ENCODE results near the gene NPR3. TPM values are rescaled to one million over a fixed set of nuclear protein-coding genes. Genes with fewer than 3 reads are reported as not detected.

Gene NPR3
- total RNA-seq, 1 experiment from 2014 or later, result 2.2 TPM

DNA sequence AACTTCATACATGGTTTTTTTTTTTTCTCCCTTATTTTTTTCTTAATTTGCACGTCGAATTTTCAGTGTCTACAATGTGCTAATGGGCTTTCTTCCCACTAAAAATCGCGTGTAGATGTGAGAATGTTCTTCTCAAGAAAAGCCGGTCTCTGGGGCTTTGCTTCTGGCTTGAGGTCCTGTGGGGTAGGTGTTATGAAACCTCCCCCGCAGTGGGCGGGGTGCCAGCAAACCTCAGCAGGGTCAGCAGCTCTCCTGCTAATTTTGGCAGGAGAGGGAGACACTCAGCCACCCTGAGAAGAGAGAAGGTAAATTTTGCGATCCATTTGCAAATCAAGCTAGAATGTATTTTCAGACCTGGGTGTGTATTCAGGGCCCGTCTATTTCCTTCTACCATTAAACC, 59.9 kb downstream of the NPR3 start:
- Histone ChIP-seq H3K27me3 (ENCODE audit: insufficient read depth, low read depth) (no peaks in the 10 kb centered on the region), H4K20me1 (ENCODE audit: insufficient read depth) (no peaks in the 10 kb centered on the region), H3K4me1 (replicated peaks; ENCODE audit: insufficient read depth) (peaks cover 18% of the 10 kb centered on the region), H3F3A (ENCODE audit: insufficient read depth, low read depth) (peaks cover 6% of the 10 kb centered on the region; the same call in 1 of the 2 replicates), H3K79me2 (ENCODE audit: low read depth) (no peaks in the 10 kb centered on the region), H2AFZ (no peak overlapping the region), H3K36me3 (ENCODE audit: low read depth) (no peaks in the 10 kb centered on the region), H3K9me2 (ENCODE audit: insufficient read depth) (no peaks in the 10 kb centered on the region), H3K9me3 (ENCODE audit: insufficient read depth, low read depth) (peaks cover 8% of the 10 kb centered on the region; the same call in 1 of the 2 replicates), H3K4me3 (no peak overlapping the region), H3K4me2 (no peak overlapping the region), H3K27ac (no peak overlapping the region)
- ChIA-PET POLR2A (ENCODE audit: unreplicated experiment) (no interaction called here), CTCF (no interaction called here)
- TF ChIP-seq CTCF (conservative IDR thresholded peaks at IDR 0.05) (no peak), EZH2 (IDR thresholded peaks at IDR 0.05; ENCODE audit: low read depth) (no peak)
- no TSS peak for BruUV-seq (replicated peaks)
- intact Hi-C loops (cut with micrococcal nuclease; ENCODE audit: unreplicated experiment), result no loop called here
- peak in 1 of 2 experiments; percentile 25 for DNase-seq

DNA sequence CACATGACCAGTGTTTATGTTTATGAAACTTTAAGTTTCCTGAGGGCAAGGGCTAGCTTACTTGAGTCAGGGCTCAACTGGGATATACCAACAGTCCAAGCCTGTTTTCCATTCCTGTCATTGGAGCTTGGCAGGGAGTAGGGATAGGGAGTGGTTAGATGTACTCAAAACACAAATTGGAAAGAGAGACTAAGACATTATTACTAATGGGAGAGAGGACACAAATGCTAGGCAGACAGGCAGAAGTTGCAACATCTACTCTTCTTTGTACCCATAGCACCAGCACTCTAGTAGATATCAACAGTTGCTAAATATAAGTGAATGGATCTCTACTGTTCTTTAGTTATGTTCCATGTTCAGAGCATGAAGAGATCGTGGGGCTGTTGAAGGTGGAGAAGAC, 62.8 kb downstream of the NPR3 start:
- Histone ChIP-seq H3K4me3 (no peak overlapping the region), H4K20me1 (ENCODE audit: insufficient read depth) (no peaks in the 10 kb centered on the region), H3K27ac (no peak overlapping the region), H3K9me2 (ENCODE audit: insufficient read depth) (no peaks in the 10 kb centered on the region), H3K36me3 (ENCODE audit: low read depth) (no peaks in the 10 kb centered on the region), H3K4me1 (replicated peaks; ENCODE audit: insufficient read depth) (peaks cover under 1% of the 10 kb centered on the region), H3K9me3 (ENCODE audit: insufficient read depth, low read depth) (peaks cover 16% of the 10 kb centered on the region; the same call in 1 of the 2 replicates), H2AFZ (no peak overlapping the region), H3K27me3 (ENCODE audit: insufficient read depth, low read depth) (0 out of 2 replicates have a peak, but pooled peaks cover 3% of the 10 kb centered on the region), H3K4me2 (no peak overlapping the region), H3K79me2 (ENCODE audit: low read depth) (no peaks in the 10 kb centered on the region), H3F3A (ENCODE audit: insufficient read depth, low read depth) (no peaks in the 10 kb centered on the region)
- DNase-seq, result peak in 1 of 2 experiments; percentile 30
- intact Hi-C loops (cut with micrococcal nuclease; ENCODE audit: unreplicated experiment), result no loop called here
- POLR2A ChIA-PET (ENCODE audit: unreplicated experiment), result no interaction called here
- CTCF ChIA-PET, result no interaction called here
- TF ChIP-seq EZH2 (IDR thresholded peaks at IDR 0.05; ENCODE audit: low read depth), result no peak
- no peak for TF ChIP-seq CTCF (conservative IDR thresholded peaks at IDR 0.05)
- BruUV-seq (replicated peaks), result no TSS peak

GRCh38 chr5:32776200-32776599, 65.1 kb downstream of the NPR3 start:
- no peak for TF ChIP-seq CTCF (conservative IDR thresholded peaks at IDR 0.05)
- no peaks in the 10 kb centered on the region for H3K36me3 ChIP-seq (ENCODE audit: low read depth)
- no peak overlapping the region for H2AFZ ChIP-seq
- ChIA-PET CTCF (no interaction called here), POLR2A (ENCODE audit: unreplicated experiment) (interaction anchor here (0.7 kb wide), 1 partner anchor 1064 kb away, joined by 6 read pairs; no protein-coding TSS in a partner anchor)
- 0 out of 2 replicates have a peak, but pooled peaks cover 3% of the 10 kb centered on the region for H3K27me3 ChIP-seq (ENCODE audit: insufficient read depth, low read depth)
- no peaks in the 10 kb centered on the region for H4K20me1 ChIP-seq (ENCODE audit: insufficient read depth)
- H3K27ac ChIP-seq, result no peak overlapping the region
- no peaks in the 10 kb centered on the region for H3K4me1 ChIP-seq (replicated peaks; ENCODE audit: insufficient read depth)
- no peak overlapping the region for H3K4me3 ChIP-seq
- peaks cover 16% of the 10 kb centered on the region; the same call in 1 of the 2 replicates for H3K9me3 ChIP-seq (ENCODE audit: insufficient read depth, low read depth)
- H3K9me2 ChIP-seq (ENCODE audit: insufficient read depth), result no peaks in the 10 kb centered on the region
- H3K79me2 ChIP-seq (ENCODE audit: low read depth), result no peaks in the 10 kb centered on the region
- DNase-seq, result peak in 1 of 2 experiments; percentile 24
- H3F3A ChIP-seq (ENCODE audit: insufficient read depth, low read depth), result no peaks in the 10 kb centered on the region
- no TSS peak for BruUV-seq (replicated peaks)
- H3K4me2 ChIP-seq, result no peak overlapping the region
- intact Hi-C loops (cut with micrococcal nuclease; ENCODE audit: unreplicated experiment), result no loop called here
